Stimulated activated CD4-positive, alpha-beta T cell treated with anti-CD3 and anti-CD28 coated beads, Interleukin-15, amount 100 ng/mL, for 24 hours (primary cell): ENCODE results near the gene C6orf118.
A peak's percentile ranks its signal among the peaks of the same experiment; 100 is the strongest.

ENCODE experiments used
- DNase-seq: peaks from one replicate; pipeline ENCODE4 v3.0.0-alpha.2; 2020

The C6orf118 gene

DNA sequence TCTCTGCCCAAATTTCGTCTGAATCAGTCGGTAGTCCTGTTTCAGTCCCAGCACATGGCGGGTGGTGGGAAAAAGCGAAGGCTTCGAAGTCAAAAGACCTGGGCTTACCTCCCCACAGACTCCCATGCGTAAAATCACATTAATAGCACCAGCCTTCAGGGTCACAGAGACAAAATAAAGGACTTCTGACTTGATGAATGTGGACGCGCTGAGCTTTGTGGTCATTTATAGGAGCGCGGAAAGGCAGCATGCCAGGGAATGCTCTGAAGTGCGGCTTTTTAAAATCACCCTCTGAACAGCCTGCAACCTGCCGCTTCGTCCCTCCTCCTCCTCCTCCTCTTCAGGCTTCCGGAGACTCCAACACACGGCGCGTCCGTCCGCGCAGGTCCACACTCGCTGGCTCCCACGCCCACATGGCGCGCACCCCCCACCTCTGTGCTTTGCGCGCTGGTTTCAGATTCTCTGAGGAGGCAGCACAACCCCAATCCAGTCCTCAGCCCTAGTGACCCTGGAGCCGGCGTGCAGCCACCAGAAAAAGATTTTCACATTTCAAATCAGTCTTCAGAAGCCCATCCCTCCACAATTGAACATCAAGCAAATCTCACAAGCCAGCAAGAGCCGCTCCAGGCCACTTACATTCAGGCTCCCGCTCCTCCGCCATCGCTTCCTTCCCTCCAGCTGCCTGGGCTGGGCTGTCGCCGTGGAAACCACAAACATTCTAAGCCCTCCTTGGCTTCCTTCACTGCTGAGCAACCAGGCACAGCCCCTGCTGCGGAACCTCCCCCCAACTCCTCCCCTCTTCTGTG, at the start of gene C6orf118:
Gene C6orf118 (minus strand): TSS at position 680 of the 806 bp plus-strand sequence. CDS start 19 bp downstream, at position 661.
- peak; percentile 10 for DNase-seq

DNA sequence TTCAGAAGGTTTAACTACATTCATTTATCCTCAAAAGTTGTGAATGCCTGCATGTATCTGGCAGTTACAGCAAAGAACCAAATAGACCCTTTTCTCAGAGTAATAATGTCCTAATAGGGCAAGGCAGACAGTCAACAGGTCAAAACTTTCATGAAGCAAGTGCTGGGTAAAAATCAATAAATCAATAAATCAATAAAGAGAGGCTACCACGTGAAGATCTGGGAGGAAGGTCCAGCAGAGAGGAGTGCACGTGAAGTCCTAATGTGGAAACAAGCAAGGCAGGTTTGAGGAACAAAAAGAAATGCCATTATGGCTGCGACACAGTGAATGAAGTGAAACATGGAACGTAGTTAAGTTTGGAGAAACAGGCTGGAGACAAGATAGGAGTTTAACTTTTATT, 36.3 kb upstream of the C6orf118 start:
- no peak for DNase-seq

DNA sequence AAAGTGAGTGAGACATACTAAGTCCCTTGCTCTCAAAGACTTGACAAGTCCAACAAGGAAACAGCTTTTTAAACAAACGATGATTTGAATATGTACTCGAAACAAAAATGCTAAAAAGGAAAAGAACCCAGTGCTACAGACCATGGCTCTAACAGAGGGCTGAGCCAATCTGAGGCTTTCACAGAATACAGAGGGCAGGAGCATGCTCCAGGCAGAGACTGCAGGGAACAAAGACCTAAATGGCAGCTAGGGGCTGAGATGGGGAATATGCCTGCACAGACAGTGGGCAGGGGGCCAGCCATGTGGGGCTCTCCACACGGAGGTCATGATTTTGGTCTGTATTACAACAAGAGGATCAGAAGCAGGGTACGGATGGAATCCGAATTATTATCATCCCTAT, 31.1 kb upstream of the C6orf118 start:
- DNase-seq = no peak

DNA sequence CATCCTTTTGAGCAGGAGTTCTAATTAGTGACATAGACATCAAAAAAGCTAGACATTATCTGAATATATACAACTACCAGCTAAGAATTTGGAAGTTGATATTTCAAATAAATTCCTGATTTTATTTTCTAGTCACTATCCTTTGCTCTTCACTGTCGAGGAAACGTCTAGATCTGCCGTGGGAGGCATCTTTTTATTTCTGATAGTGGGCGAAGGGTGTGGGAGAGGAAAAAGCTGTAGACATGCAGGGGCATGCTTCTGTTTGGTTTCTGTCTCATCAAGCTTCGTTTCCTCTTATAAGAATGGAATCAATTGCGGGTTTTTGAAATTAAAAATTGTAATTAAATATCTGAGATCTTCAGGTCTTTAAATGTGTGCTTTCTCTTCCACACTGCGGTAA, 16.2 kb upstream of the C6orf118 start:
- no peak for DNase-seq

DNA sequence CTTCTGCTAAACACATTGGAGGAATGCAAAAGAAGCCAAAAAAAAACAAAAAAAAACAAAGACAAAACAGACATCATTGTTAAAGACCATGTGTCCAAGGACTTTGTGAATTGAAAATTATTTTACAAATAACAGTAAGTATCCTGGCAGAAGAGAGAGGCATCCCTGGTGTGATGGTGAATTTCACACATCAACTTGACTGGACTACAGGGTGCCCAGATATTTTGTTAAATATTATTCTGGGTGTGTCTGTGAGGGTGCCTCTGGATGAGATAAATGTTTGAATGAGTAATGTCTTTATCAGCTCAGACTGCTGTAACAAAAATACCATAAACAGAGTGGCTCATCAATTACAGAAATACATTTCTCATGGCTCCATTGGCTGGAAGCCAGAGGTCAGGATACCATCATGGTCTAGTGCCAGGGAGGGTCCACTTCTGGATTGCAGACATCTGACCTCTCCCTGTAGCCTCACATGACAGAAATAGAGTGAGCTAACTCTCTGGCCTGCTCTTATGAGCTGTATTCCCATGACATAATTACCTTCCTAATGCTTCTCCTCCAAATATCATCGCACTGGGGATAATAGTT, 12.2 kb upstream of the C6orf118 start:
- DNase-seq = no peak

DNA sequence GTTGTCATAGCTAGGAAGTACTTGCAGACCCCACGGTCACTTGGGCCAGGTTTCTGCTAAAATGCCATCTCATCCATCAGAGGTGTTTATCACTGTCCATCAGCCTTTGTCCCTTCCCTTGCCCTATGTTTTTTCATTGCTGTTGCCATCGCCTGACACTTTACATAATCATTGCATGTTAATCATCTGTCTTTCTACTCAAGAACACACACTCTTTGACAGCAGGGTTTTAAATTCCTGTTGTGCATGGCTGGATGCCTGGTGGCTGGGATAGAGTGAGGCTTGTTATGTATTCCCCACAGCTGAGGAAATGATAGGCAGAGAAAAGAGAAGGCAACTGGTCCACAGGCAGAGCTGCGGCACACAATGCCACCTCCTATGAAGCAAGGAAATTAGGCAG, 11.7 kb upstream of the C6orf118 start:
- no peak for DNase-seq

DNA sequence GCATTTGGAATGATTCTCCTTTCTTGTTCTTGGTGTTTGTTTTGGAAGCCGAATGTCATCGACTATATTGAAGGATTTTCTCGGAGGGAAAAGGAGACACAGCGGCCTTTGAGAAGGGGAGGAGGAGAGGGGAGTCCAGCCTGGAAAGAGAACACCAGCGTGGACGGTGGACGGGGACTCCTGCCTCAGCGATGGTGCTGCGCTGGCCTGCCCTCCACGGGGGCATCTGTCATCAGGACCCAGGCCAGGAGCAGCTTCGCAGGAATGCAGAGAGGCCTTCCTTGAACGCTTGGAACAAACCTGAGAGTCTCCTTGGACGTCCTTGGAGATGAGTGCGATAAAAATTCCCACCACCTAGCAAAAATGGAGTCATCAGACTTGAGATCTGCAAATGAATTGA, 8.3 kb upstream of the C6orf118 start:
- no peak for DNase-seq

DNA sequence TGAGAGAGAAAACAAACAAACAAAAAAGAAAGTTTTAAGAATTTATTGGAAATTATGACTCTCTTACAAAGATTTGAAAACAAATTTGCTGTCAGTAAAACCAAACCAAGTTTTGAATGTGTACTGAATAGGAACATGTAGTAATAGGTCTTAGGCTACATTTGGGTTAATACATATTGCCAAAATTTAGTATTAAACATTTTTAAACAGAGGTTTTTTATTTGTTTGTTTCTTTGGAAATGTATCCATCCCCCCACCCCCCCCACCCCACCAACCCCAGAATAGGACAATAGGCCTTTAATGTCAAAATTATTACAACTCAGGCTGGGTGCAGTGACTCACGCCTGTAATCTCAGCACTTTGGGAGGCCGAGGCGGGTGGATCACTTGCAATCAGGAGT, 2.5 kb downstream of the C6orf118 start:
- no peak for DNase-seq

DNA sequence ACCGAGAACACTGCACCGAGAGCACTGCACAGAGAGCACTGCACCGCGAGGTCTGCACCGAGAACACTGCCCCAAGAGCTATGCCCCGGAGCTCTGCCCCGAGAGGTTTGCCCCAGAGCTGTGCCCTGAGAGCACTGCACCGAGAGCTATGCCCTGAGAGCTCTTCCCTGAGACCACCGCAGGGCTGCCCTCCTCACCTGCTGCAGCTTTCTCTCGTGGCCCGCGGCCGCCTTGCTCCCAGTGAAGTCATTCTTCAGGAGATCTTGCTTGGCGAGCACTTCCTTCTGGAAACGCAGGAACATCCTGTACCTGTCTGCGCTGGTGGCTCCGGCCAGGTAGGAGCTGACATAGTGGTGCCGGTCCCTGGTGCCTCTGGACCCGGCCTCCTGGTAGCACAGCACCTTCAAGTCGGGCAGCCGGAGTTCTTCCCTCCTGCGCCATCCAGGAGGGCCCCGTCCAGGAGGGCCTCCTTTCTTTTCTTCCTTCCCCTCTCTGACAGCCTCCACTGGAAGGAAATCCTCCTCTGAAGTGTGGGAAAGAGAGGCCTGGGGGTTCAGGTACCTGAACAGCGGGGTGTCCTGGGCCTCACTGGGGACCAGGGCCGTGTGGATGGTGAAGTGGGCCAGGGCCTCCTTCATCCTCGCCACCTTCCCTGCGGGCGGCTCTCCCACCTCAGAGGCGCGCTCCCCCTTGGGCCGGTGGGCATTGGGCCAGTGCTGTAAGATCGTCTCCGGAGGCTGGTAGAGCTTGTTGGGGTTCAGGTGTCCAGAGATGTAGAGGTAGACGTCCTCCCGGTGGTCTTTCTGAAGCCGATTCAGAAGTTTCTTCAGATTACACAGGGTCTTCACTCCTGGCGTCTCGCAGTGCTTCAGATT, 7.8 kb downstream of the C6orf118 start:
- no peak for DNase-seq

DNA sequence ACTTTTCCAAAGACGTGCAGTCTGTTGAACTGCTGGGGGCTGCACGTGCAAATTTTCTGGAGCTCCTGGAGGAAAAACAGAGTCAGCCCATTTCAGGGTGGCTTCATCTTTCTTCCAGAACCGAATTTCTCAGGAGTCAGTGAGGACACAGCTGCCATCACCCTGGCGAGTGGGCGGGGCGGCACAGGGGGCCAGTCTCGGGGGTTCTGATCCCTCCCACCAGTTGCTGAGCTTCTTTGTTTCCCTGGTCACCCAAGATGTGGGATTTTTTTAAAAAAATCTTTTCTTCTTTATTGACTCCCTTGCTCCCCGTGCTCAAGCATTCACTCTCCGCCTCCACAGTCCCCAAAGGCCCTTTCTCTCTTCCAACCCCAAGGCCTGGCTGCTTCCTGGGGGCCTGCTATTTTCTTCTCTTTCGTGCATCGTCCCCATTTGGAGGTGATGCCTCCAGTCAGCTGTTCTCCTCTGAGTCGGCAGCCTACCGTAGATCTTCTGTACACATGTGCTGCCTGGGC, 8.9 kb downstream of the C6orf118 start:
- DNase-seq = no peak

DNA sequence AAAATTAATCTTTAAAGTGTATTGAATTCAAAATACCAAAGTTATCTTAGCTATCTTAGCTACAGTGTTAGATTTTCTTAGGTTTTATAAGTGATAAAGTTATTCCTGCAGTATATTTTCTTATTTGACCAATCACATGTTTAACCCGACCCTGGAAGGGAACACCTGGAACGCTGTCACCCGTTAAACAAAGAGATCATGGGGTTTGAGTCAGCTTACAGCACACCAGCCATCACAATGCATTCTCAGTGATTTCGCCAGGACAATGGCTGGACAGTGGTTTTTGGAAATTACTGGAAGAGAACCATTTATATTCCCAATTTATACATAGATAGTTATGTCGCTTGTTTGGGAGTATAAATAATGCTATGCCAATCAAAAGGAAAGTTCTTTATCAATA, 10.5 kb downstream of the C6orf118 start:
- no peak for DNase-seq

DNA sequence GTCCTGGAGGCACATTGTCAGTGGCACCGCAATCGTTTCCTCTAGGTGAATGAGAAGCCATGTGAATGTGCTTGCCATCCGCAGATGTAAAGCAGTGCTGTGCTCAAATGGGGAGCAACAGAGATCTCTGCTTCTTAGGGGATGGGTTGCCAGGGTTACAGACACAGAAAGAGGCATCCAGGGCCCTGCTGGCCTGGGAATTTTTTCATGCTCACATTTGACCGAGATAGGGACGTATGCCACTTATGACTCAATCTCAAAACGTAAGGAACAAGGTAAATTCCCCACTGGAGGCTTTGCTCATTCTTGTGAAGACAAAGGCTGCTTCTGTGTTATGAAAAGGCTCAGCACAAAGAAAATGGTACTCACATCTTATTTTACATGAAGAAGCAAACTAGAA, 11.0 kb downstream of the C6orf118 start:
- DNase-seq = no peak

DNA sequence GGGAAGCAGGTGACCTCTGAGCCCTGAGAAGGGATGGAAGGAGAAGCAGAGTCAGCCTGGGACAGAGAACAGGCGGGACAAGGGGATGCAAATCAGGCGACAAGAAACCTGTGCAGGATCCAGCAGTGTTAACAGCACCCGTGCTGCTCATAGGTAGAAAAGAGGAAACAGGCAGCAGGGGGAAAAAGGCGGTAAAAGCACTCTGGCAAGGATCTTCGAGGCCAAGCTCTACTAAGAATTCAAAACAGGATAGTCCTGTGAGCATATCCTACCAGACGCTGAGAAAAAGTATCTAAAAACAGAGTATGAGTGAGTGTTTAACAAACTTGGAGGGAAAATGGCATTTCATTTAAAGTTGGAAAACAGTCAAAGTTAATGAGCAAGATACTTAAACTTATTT, 16.7 kb downstream of the C6orf118 start:
- no peak for DNase-seq

DNA sequence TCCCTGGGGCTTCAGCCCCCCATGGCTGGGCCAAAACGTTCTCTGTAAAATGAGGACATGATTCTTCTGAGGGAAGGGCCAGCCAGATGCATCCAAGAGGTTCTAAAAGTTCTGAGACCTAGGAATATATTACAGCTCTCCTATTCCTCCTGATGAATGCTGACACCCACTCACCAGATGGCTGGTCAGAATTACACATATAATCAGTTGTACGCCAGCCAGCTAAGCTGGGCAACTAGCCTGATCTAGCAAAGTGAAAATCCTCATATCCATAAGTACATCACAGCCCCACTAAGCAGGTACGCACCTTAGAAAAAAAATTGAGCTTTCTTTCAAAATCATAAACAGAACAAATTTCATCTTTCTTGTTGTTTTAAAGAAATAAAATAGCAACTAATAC, 34.8 kb downstream of the C6orf118 start:
- DNase-seq = no peak

DNA sequence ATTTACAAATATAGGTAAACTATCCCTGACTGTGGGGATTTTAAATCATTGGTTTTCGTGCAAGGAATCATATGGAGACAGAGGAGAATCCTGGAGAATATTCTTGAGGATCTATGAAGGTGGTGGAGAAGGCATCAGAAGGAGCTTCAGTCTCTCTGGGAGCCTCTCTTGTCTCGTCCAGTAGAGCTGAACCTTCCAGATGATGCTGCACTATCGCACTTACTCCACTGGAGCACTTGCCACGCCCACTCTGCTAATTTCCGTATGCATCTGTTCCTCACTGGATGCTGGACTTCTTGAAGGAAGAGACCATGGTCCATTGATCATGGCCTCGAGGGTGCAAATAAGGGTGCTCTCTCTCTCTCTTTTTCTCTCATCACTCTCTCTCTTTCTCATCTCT, 36.8 kb downstream of the C6orf118 start:
- no peak for DNase-seq

DNA sequence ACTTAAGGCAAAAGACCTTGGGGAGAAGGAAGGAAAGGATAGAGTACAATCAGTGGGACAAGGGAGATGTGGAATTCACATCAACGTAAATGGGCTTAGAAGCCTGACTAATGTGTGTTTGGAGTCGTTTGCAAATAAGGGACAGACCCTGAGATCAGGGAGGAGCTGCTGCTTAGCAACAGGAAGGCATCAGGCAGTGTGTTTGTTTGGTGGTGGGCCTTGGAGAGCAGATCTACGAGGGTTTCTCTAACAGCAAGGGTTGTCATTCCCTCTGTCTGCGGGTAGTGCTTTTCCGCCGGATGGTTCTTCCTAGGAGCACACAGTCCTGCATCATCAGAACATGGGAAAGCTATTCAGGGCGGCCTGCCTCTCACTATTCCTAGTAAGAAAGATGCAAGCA, 40.4 kb downstream of the C6orf118 start:
- no peak for DNase-seq

DNA sequence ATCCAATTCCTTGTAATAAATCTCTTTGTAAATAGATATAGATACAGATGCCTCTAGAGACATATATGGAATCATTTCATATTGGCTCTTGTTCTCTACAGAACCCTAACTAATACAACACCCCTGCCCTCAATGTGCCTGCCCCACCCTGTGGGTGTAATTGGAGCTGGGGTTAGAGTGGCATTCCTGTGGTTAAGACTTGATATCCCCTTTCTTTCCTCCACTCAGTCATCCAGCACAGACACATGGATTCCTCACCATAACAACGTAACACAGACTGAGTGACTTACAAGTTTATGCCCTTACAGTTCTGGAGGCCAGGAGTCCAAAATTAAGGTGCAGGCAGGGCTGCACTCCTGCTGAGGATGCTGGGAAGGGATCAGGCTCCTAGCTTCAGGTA, 42.8 kb downstream of the C6orf118 start:
- no peak for DNase-seq

DNA sequence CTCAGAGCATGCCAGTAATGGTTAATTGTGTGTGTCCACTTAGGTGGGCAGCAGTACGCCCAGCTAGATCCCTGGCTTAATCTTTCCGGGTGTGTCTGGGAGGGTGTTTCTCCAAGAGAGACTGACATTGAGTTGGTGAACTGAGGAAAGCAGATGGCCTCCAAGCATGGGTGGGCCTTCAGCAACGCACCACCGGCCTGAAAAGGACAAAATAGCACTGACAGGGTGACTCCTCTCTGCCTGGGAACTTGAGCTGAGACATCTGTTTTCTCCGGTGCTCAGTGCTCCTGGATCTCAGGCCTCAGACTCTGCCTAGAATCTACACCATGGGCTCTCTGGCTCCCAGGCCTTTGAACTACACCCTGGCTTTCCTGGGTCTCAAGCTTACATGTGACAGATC, 43.2 kb downstream of the C6orf118 start:
- no peak for DNase-seq

DNA sequence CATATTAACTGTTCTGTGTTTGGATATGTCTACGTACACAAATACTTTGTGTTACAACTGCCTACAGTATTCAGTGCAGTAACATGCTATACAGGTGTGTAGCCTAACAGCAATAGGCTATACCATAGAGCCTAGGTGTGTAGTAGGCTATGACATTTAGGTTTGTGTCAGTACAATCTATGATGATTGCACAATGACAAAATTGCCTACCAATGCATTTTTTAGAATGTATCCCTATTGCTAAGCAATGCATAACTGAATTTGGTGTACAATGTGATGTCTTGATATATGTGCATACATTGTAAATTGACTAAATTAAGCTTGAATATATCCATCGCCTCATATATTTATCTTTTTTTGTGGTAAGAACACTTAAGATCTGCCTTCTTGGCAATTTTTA, 48.9 kb downstream of the C6orf118 start:
- no peak for DNase-seq

DNA sequence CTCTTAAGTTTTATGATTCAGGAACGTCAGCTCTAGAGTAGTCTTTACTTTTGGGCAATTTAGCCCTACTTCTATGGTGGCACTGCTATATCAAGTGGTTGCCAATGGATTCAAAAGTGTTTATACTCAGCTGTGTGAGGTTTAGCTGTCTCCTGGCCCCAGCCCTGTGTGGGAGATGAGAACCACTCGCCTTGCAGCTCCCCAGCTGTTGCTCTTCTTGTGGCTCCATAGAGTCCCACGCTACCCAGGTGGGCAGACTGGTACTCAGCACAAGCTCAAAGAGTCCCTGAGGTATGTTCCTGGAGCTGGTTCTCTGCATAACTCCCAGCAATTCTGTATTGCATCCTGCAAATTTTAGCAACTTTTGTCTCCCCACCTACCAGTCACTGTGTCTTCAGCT, 59.6 kb downstream of the C6orf118 start:
- no peak for DNase-seq

DNA sequence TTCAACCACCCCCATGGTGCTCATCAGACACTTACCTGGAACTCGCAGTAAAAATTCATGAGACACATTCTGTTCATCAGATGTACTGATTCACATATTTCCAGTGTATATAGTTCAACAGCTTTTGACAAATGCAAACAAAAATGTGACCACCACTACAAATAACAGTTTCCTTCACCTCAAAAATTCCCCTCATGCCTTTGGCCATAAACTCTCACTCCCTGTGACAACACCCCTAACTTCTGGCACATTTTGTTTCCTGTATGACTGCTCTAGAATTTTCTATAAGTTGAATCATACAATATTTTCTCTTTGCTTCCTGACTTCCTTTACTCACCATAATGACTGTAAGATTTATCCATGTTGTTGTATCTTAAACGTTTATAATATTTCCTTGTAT, 63.7 kb downstream of the C6orf118 start:
- DNase-seq = no peak

DNA sequence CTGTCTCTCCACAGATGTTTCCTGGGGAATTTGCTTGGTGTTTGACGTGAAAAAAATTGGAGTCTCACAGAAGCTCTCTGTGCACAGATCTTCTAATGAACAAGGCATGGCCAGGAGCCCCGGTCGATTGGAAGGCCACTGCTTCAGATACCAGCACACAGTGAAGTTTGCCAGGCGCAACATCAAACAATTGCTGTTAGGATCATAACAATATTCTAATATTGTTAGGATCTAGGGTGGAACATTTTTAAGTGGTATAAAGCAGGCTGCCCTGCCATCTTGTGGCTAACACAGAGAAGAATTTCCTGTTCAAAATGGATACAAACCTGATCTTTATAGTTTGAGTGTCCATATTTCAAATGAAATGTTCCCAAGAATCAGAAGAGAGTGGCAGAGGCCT, 64.1 kb downstream of the C6orf118 start:
- DNase-seq = no peak

DNA sequence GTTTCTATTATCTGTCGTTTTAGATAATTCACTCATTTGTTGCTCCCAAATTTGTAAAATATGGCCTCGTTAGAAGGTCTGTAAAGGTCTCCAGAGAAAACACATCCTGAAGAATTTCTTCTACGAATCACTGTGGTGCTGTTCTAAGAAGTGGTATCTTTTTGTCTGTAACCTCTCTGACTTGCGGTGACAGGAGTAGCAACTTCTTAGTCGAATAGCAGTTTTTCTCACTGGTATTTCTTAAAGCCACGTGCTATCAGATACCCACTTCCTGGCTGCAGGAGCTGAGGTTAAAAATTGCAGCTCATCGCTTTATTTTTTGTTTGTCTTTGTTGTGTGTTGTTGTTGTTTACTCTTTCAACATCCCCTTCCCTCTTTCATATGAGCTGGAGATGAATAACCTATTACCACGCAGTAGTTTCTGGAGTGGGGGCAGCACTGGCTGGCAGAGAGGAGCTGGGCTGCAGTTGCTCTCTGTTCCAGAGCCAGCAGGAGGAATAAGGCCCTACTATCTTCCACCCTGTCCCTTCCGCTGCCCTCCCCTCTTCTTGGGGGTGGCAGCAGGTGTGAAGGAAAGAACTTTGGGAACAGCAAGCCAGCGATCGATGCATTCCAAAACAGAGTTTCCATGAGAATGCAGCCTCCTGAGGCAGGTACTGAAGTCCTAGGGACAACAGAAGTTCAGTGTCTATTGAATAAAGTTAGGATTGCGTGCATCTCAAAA, 64.7 kb downstream of the C6orf118 start:
- DNase-seq = no peak
